HepG2 (cell line): Measurements from ENCODE around the gene BAZ2A. TPM values are rescaled to one million over a fixed set of nuclear protein-coding genes. Genes with fewer than 3 reads are reported as not detected.

Experiments used
- ATAC-seq: fragments of 200-7000 bp; cut with Tn5 transposase; 3 replicates; pipeline ENCODE4 v1.9.1; 2020; ENCODE audit warnings: mild to moderate bottlenecking, moderate library complexity
- BruUV-seq: library from RNA; stranded (reverse); fragments of 400-500 nt; replicated peaks from 2 replicates; lab custom pipeline; 2021; lab: Mats Ljungman, UMichigan
- CTCF ChIA-PET: fragments of 300-600 bp; formaldehyde crosslinking; extraction: SDS; loops from one replicate; lab custom pipeline; 2021; ENCODE audit warnings: low total read pairs, inconsistent platforms, low intra/inter-chr PET ratio; lab: Yijun Ruan, JAX
- POLR2A ChIA-PET: fragments of 350-600 bp; sonication (Branson Sonifier 250); formaldehyde crosslinking; loops from one replicate; lab custom pipeline; 2020; ENCODE audit warnings: antibody characterized with exemption, inconsistent platforms; lab: Yijun Ruan, JAX
- DNase-seq: peaks from one replicate; pipeline ENCODE4 v3.0.0-alpha.2; 2015; ENCODE audit warnings: low spot score
- FAIRE-seq: peaks from 3 replicates; lab custom pipeline; 2011; peaks lifted over from hg19 to GRCh38; lab: Jason Lieb, UNC
- H2AFZ ChIP-seq: one replicate; pipeline ENCODE4 v1.6.1; 2011; ENCODE audit warnings: low read length, inconsistent platforms
- H3K27ac ChIP-seq: fragments of 300-600 bp; 3 replicates; pipeline ENCODE4 v1.8.0; 2011; ENCODE audit warnings: mixed run types, mild to moderate bottlenecking, mixed read lengths, low read length, inconsistent platforms; ENCODE audit not compliant: insufficient read depth; ENCODE audit errors: extremely low read length
- H3K27me3 ChIP-seq, 2 experiments: fragments of 200-600 bp in 1 of 2; 2 replicates in 1 of 2; 3 replicates in 1 of 2; pipeline versions ENCODE4 v1.6.0 to v1.8.0; 2011; ENCODE audit warnings: low read length in 2 of 2, mild to moderate bottlenecking in 2 of 2, moderate library complexity in 2 of 2, inconsistent platforms in 1 of 2; ENCODE audit not compliant: insufficient read depth in 2 of 2, control insufficient read depth in 1 of 2
- H3K36me3 ChIP-seq, 2 experiments: fragments of 200-600 bp in 1 of 2; replicated peaks in 1 of 2; 2 replicates in 1 of 2; 3 replicates in 1 of 2; pipeline versions ENCODE4 v1.5.1 to v1.8.0; 2011; ENCODE audit warnings: low read length in 2 of 2, inconsistent platforms in 1 of 2; ENCODE audit not compliant: insufficient read depth in 2 of 2, control insufficient read depth in 1 of 2
- H3K4me1 ChIP-seq: 2 replicates; pipeline ENCODE4 v1.5.1; 2012; ENCODE audit warnings: low read length, inconsistent platforms; ENCODE audit not compliant: insufficient read depth
- H3K4me2 ChIP-seq: 2 replicates; pipeline ENCODE4 v1.6.0; 2011; ENCODE audit warnings: low read depth, low read length, inconsistent platforms
- H3K4me3 ChIP-seq, 3 experiments: fragments of 200-600 bp in 1 of 3; sonication (generic), shearing (Covaris generic) in 1 of 3; replicated peaks in 1 of 3; 2 replicates each; pipeline ENCODE4 v1.5.1; 2011 to 2016; ENCODE audit warnings: low read length in 3 of 3, inconsistent platforms in 2 of 3, low read depth in 2 of 3, mild to moderate bottlenecking in 2 of 3, control low read depth in 1 of 3, mixed read lengths in 1 of 3; ENCODE audit not compliant: insufficient read depth in 1 of 3
- H3K79me2 ChIP-seq: one replicate; pipeline ENCODE4 v1.6.1; 2011; ENCODE audit warnings: low read length, inconsistent platforms; ENCODE audit not compliant: insufficient read depth
- H3K9ac ChIP-seq: 2 replicates; pipeline ENCODE4 v1.6.0; 2011; ENCODE audit warnings: mild to moderate bottlenecking, low read depth, low read length, inconsistent platforms; ENCODE audit not compliant: insufficient read depth
- H3K9me3 ChIP-seq: 2 replicates; pipeline ENCODE4 v1.5.1; 2012; ENCODE audit warnings: mild to moderate bottlenecking, low read length
- H4K20me1 ChIP-seq: 2 replicates; pipeline ENCODE4 v1.6.0; 2011; ENCODE audit warnings: inconsistent platforms, mild to moderate bottlenecking, low read length, moderate library complexity; ENCODE audit not compliant: insufficient read depth
- BCL6 ChIP-seq: IDR thresholded peaks from 2 replicates; pipeline ENCODE4 v1.6.1; 2016; ENCODE audit warnings: missing genetic modification reagents, missing compliant biosample characterization
- EED ChIP-seq: sonication (generic); formaldehyde crosslinking; IDR thresholded peaks from 2 replicates; pipeline ENCODE4 v1.5.0; 2020; ENCODE audit warnings: mild to moderate bottlenecking, missing genetic modification reagents
- GTF3A ChIP-seq: sonication (generic); formaldehyde crosslinking; conservative IDR thresholded peaks from 2 replicates; pipeline ENCODE4 v1.4.0; 2020; ENCODE audit warnings: mild to moderate bottlenecking, missing genetic modification reagents
- PRDM15 ChIP-seq: sonication (generic); formaldehyde crosslinking; IDR thresholded peaks from 2 replicates; pipeline ENCODE4 v1.4.0; 2020; ENCODE audit warnings: missing genetic modification reagents
- RBAK ChIP-seq: sonication (generic); formaldehyde crosslinking; IDR thresholded peaks from 2 replicates; pipeline ENCODE4 v1.5.1; 2020; ENCODE audit warnings: mild to moderate bottlenecking, missing genetic modification reagents
- SMC3 ChIP-seq: IDR thresholded peaks from 2 replicates; pipeline ENCODE4 v1.6.1; 2011; ENCODE audit warnings: low read length, improper control_type of control experiment
- ZNF614 ChIP-seq: IDR thresholded peaks from 2 replicates; pipeline ENCODE4 v1.6.1; 2018; ENCODE audit warnings: missing biosample characterization, missing genetic modification reagents, inconsistent platforms, borderline replicate concordance
- ZNF816 ChIP-seq: sonication (generic); formaldehyde crosslinking; IDR thresholded peaks from 2 replicates; pipeline ENCODE4 v1.8.0; 2022; ENCODE audit warnings: missing genetic modification reagents, mild to moderate bottlenecking, borderline replicate concordance
- WGBS: methylation state at CpG from one replicate; pipeline ENCODE4 v1.1.6; 2017; ENCODE audit warnings: low lambda C conversion rate; 5-methylcytosine and 5-hydroxymethylcytosine counted together
- in situ Hi-C: cut with HindIII; loops from 2 replicates; pipeline ENCODE4 v1.10.0; 2017; ENCODE audit warnings: low pct_unique_long_range_greater_than_20kb; ENCODE audit not compliant: extremely low pct_ligation_motif_present
- intact Hi-C: fragments of 100-400 bp; cut with micrococcal nuclease; formaldehyde crosslinking; loops from one replicate; pipeline ENCODE4 v1.10.0; 2022; ENCODE audit not compliant: unreplicated experiment
- polyA plus RNA-seq, 8 experiments: library from polyadenylated mRNA; depleted of rRNA in 3 of 8; stranded (reverse) in 7 of 8; unstranded in 1 of 8; fragments of >200 nt; fragmentation: Illumina TruSeq in 4 of 8; extraction: Trizol in 4 of 8; gene quantifications; 2 replicates each; pipeline versions ENCODE4 v1.2.1 to v1.2.3, GENCODE V29; 2011 to 2016; ENCODE audit warnings: low read depth in 4 of 8, missing spikeins in 1 of 8, mixed read lengths in 1 of 8; ENCODE audit not compliant: insufficient read depth in 1 of 8
- total RNA-seq, 5 experiments: library from RNA; depleted of rRNA; stranded (reverse); fragments of >200 nt; fragmentation: Illumina TruSeq; extraction: Trizol; gene quantifications; 2 replicates each; pipeline ENCODE4 v1.2.3, GENCODE V29; 2016; ENCODE audit warnings: low read depth in 1 of 5
- TF ChIP-seq, protein P1 (sequence below): sonication (generic); formaldehyde crosslinking; IDR thresholded peaks from 2 replicates; pipeline ENCODE4 v1.4.0; 2020; ENCODE audit warnings: missing genetic modification reagents
- TF ChIP-seq, protein P2 (sequence below): sonication (generic); formaldehyde crosslinking; IDR thresholded peaks from 2 replicates; pipeline ENCODE4 v1.5.0; 2020; ENCODE audit warnings: missing genetic modification reagents
- TF ChIP-seq, protein P3 (sequence below), 2 experiments: sonication (generic) in 1 of 2; formaldehyde crosslinking in 1 of 2; IDR thresholded peaks; 2 replicates each; pipeline versions ENCODE4 v1.4.0 to v1.6.1; 2018 to 2020; ENCODE audit warnings: missing genetic modification reagents in 2 of 2, borderline replicate concordance in 1 of 2, low read depth in 1 of 2, mild to moderate bottlenecking in 1 of 2, missing biosample characterization in 1 of 2

The BAZ2A gene
- total and polyA plus RNA-seq, 2 of the 13 experiments (the other 11 are each of a cell fraction or from before 2014, with no cell fraction given), result 21.8 to 73.5 TPM

GRCh38 chr12:56590237-56590830 is 39.8 kb downstream of the BAZ2A start (continued):
- TF ChIP-seq PRDM15 (no peak), ZNF614 (CRISPR knock-in tag) (no peak), SMC3 (peak; percentile 57; the same call in 1 of the 2 replicates), EED (CRISPR knock-in tag) (no peak), RBAK (CRISPR knock-in tag) (no peak)
- TF ChIP-seq, protein P1, sequence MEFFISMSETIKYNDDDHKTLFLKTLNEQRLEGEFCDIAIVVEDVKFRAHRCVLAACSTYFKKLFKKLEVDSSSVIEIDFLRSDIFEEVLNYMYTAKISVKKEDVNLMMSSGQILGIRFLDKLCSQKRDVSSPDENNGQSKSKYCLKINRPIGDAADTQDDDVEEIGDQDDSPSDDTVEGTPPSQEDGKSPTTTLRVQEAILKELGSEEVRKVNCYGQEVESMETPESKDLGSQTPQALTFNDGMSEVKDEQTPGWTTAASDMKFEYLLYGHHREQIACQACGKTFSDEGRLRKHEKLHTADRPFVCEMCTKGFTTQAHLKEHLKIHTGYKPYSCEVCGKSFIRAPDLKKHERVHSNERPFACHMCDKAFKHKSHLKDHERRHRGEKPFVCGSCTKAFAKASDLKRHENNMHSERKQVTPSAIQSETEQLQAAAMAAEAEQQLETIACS (CRISPR knock-in tag), result no peak
- TF ChIP-seq, all 625 proteins: peak for 5

- no peak for DNase-seq
These were observed 40.3 kb downstream of the BAZ2A start for GRCh38 chr12:56589783-56590182.

More at GRCh38 chr12:56589783-56590182, 40.3 kb downstream of the BAZ2A start:
- no peaks in the 10 kb centered on the region for H3K9me3 ChIP-seq
- H3K36me3 ChIP-seq, result no peaks in the 10 kb centered on the region; a peak in 1 of 5 replicates
- no peak overlapping the region for H3K9ac ChIP-seq
- BruUV-seq, result no TSS peak
- FAIRE-seq, result no peak
- CTCF ChIA-PET, result no interaction called here
- no peak overlapping the region for H2AFZ ChIP-seq
- intact Hi-C loops, result loop anchor here (1.0 kb wide), 1 partner anchor 76 kb away; no protein-coding TSS in a partner anchor
- no peak overlapping the region for H3K27ac ChIP-seq
- no peak for ATAC-seq
- no peaks in the 10 kb centered on the region for H3K4me1 ChIP-seq
- no peaks in the 10 kb centered on the region for H3K27me3 ChIP-seq
- no peaks in the 10 kb centered on the region for H4K20me1 ChIP-seq
- POLR2A ChIA-PET, result no interaction called here
- no CpG with 5 or more reads among the region's 1 CpG for WGBS
- no peak overlapping the region for H3K4me2 ChIP-seq
- in situ Hi-C loops, result no loop called here
- H3K79me2 ChIP-seq, result no peaks in the 10 kb centered on the region
- no peak for TF ChIP-seq BCL6 (CRISPR knock-in tag)
- no peak for TF ChIP-seq GTF3A (CRISPR knock-in tag)
- TF ChIP-seq, protein P2, sequence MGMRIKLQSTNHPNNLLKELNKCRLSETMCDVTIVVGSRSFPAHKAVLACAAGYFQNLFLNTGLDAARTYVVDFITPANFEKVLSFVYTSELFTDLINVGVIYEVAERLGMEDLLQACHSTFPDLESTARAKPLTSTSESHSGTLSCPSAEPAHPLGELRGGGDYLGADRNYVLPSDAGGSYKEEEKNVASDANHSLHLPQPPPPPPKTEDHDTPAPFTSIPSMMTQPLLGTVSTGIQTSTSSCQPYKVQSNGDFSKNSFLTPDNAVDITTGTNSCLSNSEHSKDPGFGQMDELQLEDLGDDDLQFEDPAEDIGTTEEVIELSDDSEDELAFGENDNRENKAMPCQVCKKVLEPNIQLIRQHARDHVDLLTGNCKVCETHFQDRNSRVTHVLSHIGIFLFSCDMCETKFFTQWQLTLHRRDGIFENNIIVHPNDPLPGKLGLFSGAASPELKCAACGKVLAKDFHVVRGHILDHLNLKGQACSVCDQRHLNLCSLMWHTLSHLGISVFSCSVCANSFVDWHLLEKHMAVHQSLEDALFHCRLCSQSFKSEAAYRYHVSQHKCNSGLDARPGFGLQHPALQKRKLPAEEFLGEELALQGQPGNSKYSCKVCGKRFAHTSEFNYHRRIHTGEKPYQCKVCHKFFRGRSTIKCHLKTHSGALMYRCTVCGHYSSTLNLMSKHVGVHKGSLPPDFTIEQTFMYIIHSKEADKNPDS (CRISPR knock-in tag), result no peak
- no peak for TF ChIP-seq ZNF816 (CRISPR knock-in tag)
- TF ChIP-seq, protein P3, sequence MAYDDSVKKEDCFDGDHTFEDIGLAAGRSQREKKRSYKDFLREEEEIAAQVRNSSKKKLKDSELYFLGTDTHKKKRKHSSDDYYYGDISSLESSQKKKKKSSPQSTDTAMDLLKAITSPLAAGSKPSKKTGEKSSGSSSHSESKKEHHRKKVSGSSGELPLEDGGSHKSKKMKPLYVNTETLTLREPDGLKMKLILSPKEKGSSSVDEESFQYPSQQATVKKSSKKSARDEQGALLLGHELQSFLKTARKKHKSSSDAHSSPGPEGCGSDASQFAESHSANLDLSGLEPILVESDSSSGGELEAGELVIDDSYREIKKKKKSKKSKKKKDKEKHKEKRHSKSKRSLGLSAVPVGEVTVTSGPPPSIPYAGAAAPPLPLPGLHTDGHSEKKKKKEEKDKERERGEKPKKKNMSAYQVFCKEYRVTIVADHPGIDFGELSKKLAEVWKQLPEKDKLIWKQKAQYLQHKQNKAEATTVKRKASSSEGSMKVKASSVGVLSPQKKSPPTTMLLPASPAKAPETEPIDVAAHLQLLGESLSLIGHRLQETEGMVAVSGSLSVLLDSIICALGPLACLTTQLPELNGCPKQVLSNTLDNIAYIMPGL (CRISPR knock-in tag; IDR thresholded peaks at IDR 0.05; ENCODE audit: borderline replicate concordance in 1 of 2, low read depth in 1 of 2), result no peak
- TF ChIP-seq, all 625 proteins: peak for 0
- no peak overlapping the region for H3K4me3 ChIP-seq
